DND-41 (cell line): ENCODE data around the gene DUSP5.

Experiments used
- ATAC-seq: fragments of 200-7000 bp; cut with Tn5 transposase; 3 replicates; pipeline ENCODE4 v1.9.1; 2021; ENCODE audit warnings: low read depth; ENCODE audit not compliant: insufficient read depth
- DNase-seq: peaks from one replicate; pipeline ENCODE4 v3.0.0-alpha.2; 2020
- H2AFZ ChIP-seq: 2 replicates; pipeline ENCODE4 v1.6.0; 2012; ENCODE audit warnings: low read depth, low read length
- H3K27ac ChIP-seq: 2 replicates; pipeline ENCODE4 v1.5.1; 2012; ENCODE audit warnings: low read length, inconsistent platforms
- H3K27me3 ChIP-seq: fragments of 200-600 bp; sonication (generic); 2 replicates; pipeline ENCODE4 v1.6.0; 2012; ENCODE audit warnings: low read length, mild to moderate bottlenecking, inconsistent platforms; ENCODE audit not compliant: insufficient read depth, poor library complexity
- H3K36me3 ChIP-seq: 2 replicates; pipeline ENCODE4 v1.5.1; 2012; ENCODE audit warnings: low read length, inconsistent platforms; ENCODE audit not compliant: insufficient read depth
- H3K4me1 ChIP-seq: 2 replicates; pipeline ENCODE4 v1.5.1; 2012; ENCODE audit warnings: mild to moderate bottlenecking, low read length; ENCODE audit not compliant: insufficient read depth
- H3K4me2 ChIP-seq: 2 replicates; pipeline ENCODE4 v1.6.0; 2012; ENCODE audit warnings: mild to moderate bottlenecking, moderate library complexity, low read length, inconsistent platforms; ENCODE audit not compliant: insufficient read depth
- H3K4me3 ChIP-seq, 2 experiments: fragments of 200-600 bp in 1 of 2; shearing (Covaris generic) in 1 of 2; 2 replicates each; pipeline ENCODE4 v1.5.1; 2012 to 2016; ENCODE audit warnings: inconsistent platforms in 2 of 2, low read length in 2 of 2, mild to moderate bottlenecking in 2 of 2, low read depth in 1 of 2, moderate library complexity in 1 of 2
- H3K79me2 ChIP-seq: 2 replicates; pipeline ENCODE4 v1.6.0; 2012; ENCODE audit warnings: low read length, inconsistent platforms; ENCODE audit not compliant: insufficient read depth
- H3K9ac ChIP-seq: 2 replicates; pipeline ENCODE4 v1.6.0; 2012; ENCODE audit warnings: low read depth, mild to moderate bottlenecking, inconsistent platforms, low read length, moderate library complexity
- H3K9me3 ChIP-seq: 2 replicates; pipeline ENCODE4 v1.5.1; 2012; ENCODE audit warnings: low read length, moderate library complexity, mild to moderate bottlenecking, inconsistent platforms; ENCODE audit not compliant: insufficient read depth, severe bottlenecking
- H4K20me1 ChIP-seq: 2 replicates; pipeline ENCODE4 v1.6.0; 2012; ENCODE audit warnings: low read length; ENCODE audit not compliant: insufficient read depth
- EZH2 ChIP-seq: IDR thresholded peaks from 3 replicates; pipeline ENCODE4 v1.6.1; 2012; ENCODE audit warnings: borderline replicate concordance, low read depth, mild to moderate bottlenecking, moderate library complexity, low read length, inconsistent platforms; ENCODE audit not compliant: severe bottlenecking
- TF ChIP-seq, protein P1 (sequence below): IDR thresholded peaks from 2 replicates; pipeline ENCODE4 v1.5.1; 2012; ENCODE audit warnings: borderline replicate concordance, low read length, moderate library complexity, mild to moderate bottlenecking; ENCODE audit not compliant: poor library complexity, severe bottlenecking; ENCODE audit errors: extremely low read depth

The DUSP5 gene

DNA sequence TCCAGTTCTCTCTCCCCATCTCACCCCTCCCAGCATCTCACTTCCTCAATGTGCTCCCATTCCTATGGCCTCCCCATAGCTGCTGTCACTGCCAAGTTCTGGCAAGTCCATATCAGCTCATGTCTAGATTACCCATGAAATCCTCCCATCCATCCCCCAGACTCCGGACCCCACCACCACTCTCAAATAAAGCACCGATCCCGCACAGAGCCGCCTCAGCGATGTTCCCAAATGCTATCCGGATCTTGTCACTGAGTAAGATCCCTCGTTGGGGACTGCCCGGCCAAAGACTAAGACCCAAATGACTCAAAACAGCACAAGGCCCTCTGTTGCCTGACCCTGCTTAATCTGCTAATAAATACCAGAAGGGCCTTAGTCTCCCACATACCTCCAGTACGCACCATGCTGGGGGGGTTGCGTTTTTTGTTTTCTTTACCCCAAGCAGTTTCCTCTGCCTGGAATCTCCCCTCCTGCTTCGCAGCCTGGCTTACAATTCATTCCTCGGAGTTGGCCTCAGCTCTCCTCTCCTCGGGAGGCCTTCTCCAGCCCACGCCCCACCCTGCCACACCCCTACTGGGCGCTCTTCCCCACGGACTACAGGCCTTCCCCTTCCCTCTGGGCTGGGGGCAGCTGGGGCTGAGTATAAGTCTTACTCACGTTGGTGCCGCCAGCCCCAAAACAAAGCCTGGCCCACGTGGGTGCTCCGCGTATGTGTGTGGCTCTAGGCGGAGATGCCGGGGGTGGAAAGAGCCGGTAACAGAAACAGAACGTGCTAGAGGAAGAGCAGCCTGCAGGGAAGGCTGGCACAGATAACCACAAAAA is 1.8 kb upstream of the DUSP5 start:
- Histone ChIP-seq H3K79me2 (peaks cover 6% of the 10 kb centered on the region; the same call in 1 of the 2 replicates), H3K9ac (peak overlapping the region; percentile 86; the same call in 1 of the 2 replicates), H4K20me1 (peaks cover 20% of the 10 kb centered on the region), H3K27ac (no peak overlapping the region), H3K4me3 (peak overlapping the region in 1 of 2 experiments; percentile 70; a peak in 2 of 4 replicates), H3K4me1 (peaks cover 38% of the 10 kb centered on the region), H3K4me2 (peak overlapping the region; percentile 75), H3K27me3 (no peaks in the 10 kb centered on the region), H3K9me3 (no peaks in the 10 kb centered on the region), H3K36me3 (no peaks in the 10 kb centered on the region), H2AFZ (no peak overlapping the region)
- DNase-seq (peak; percentile 15), ATAC-seq (no peak)
- TF ChIP-seq, protein P1, sequence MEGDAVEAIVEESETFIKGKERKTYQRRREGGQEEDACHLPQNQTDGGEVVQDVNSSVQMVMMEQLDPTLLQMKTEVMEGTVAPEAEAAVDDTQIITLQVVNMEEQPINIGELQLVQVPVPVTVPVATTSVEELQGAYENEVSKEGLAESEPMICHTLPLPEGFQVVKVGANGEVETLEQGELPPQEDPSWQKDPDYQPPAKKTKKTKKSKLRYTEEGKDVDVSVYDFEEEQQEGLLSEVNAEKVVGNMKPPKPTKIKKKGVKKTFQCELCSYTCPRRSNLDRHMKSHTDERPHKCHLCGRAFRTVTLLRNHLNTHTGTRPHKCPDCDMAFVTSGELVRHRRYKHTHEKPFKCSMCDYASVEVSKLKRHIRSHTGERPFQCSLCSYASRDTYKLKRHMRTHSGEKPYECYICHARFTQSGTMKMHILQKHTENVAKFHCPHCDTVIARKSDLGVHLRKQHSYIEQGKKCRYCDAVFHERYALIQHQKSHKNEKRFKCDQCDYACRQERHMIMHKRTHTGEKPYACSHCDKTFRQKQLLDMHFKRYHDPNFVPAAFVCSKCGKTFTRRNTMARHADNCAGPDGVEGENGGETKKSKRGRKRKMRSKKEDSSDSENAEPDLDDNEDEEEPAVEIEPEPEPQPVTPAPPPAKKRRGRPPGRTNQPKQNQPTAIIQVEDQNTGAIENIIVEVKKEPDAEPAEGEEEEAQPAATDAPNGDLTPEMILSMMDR = no peak
- no peak for TF ChIP-seq EZH2

DNA sequence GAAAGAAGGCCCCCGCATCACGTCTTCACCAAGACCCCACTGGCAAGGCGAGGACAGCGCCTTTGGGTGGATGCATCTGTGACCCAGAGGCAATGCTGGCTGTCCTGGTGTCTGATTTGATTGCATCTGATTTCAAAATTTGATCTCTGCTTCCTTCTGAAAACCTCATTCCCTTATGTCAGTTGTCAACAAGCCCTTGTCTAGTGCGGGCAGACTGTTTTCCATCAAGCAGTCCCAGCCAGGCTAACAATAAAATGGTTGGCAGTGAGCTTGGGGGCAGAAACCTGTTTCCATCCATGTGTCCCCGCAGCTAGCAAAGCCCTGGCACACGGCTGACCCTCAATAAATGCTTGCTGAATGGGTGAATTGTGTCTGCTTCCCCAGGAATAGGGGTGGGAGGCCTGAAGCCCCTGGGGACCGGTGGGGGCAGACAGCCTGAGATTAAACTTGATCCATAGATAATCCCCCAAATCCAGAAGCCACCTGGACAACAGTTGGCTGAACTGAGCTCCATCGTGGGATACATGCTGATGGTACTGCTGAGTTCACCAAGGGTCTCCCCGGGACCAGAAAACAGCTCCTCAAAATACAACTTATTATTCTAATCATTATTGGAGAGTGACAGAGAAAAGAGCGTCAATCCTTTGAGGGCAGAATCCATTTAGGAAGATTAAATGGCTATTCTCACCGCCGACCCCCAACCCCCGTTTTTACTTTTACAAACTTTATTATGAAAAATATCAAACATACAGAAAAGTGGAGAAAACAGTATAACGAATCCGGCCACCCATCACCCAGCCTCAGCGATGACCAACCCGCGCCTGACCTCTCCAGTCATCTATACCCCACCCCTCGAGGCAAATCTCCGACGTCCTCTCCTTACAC is 912 bp upstream of the DUSP5 start:
- Histone ChIP-seq H3K4me1 (peaks cover 45% of the 10 kb centered on the region), H3K79me2 (peaks cover 6% of the 10 kb centered on the region; the same call in 1 of the 2 replicates), H3K27me3 (no peaks in the 10 kb centered on the region), H3K9me3 (no peaks in the 10 kb centered on the region), H3K9ac (peak overlapping the region; percentile 86), H3K27ac (peak overlapping the region; percentile 73), H3K36me3 (no peaks in the 10 kb centered on the region), H4K20me1 (peaks cover 24% of the 10 kb centered on the region), H3K4me3 (peak overlapping the region; percentile 70 to 87), H3K4me2 (peak overlapping the region; percentile 75), H2AFZ (peak overlapping the region; percentile 74)
- ATAC-seq (no peak), DNase-seq (no peak)
- TF ChIP-seq, protein P1 = no peak
- no peak for TF ChIP-seq EZH2

DNA sequence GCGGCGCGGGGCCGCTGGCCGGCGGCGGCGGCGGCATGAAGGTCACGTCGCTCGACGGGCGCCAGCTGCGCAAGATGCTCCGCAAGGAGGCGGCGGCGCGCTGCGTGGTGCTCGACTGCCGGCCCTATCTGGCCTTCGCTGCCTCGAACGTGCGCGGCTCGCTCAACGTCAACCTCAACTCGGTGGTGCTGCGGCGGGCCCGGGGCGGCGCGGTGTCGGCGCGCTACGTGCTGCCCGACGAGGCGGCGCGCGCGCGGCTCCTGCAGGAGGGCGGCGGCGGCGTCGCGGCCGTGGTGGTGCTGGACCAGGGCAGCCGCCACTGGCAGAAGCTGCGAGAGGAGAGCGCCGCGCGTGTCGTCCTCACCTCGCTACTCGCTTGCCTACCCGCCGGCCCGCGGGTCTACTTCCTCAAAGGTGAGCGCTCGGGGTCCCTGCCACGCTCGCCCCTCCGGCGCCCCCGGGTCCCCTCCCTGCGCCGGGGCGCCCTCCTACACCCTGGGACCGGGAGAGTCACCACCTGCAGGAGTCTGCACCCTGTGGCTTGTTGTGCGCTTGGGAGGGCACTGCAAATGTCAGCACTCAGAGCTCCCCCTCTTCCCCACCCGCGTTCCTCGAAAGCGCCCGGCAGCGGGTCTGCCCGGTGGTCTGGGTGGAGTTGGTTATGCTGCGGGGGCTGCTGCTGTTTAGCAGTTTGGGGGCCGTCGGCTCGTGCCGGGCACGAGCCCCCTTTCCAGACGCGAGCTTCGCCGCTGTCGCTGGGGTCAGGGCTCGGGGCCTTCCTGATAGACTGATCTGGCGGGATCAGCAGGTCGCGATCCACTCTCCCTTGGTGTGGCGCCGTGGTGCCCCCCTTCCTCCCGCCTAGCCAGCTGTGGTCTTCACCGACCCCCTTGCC is 627 bp downstream of the DUSP5 start:
- H3K27me3 ChIP-seq = no peaks in the 10 kb centered on the region
- H4K20me1 ChIP-seq = peaks cover 24% of the 10 kb centered on the region
- H3K27ac ChIP-seq = no peak overlapping the region; the same call in 1 of the 2 replicates
- peak overlapping the region; percentile 28 to 70; a peak in 3 of 4 replicates for H3K4me3 ChIP-seq
- H2AFZ ChIP-seq = peak overlapping the region; percentile 82
- H3K9me3 ChIP-seq = no peaks in the 10 kb centered on the region
- H3K79me2 ChIP-seq = peaks cover 6% of the 10 kb centered on the region; the same call in 1 of the 2 replicates
- H3K4me2 ChIP-seq = peak overlapping the region; percentile 75
- H3K4me1 ChIP-seq = peaks cover 45% of the 10 kb centered on the region
- H3K9ac ChIP-seq = peak overlapping the region; percentile 86
- peaks cover 3% of the 10 kb centered on the region; the same call in 1 of the 2 replicates for H3K36me3 ChIP-seq
- peak; percentile 62 for DNase-seq
- peak; percentile 57 for ATAC-seq
- no peak for TF ChIP-seq EZH2
- TF ChIP-seq, protein P1 = no peak
